ENCODE measurements around the gene MXD3.

GRCh38 chr5:177271113-177271512, 40.6 kb downstream of the MXD3 start:
- no peak for TF ChIP-seq POLR2A (IDR thresholded peaks at IDR 0.05)
- no peak for TF ChIP-seq CTCF (IDR thresholded peaks at IDR 0.05)

Data from breast epithelium (tissue), 3 donors.